ENCODE results near the gene CRABP2.

GRCh38 chr1:156656806-156657740 lies 48.3 kb downstream of the CRABP2 start:
- TF ChIP-seq EZH2 (optimal IDR thresholded peaks at IDR 0.05; ENCODE audit: low read depth, low read length), result no peak
- TF ChIP-seq CTCF (IDR thresholded peaks at IDR 0.05; ENCODE audit: low read length), result peak; percentile 98

Measured in MM.1S (cell line).